HFF-Myc (cell line): ENCODE results near the gene IBTK.
"Not testable (repeated sequence)": the region's sequence is repeated elsewhere in the genome, so short reads cannot be mapped to it uniquely, and the experiment has no call there.

Source experiments
- DNase-seq: peaks from one replicate; pipeline ENCODE4 v3.0.0-alpha.2; 2011; ENCODE audit warnings: low read depth; ENCODE audit errors: extremely low read depth
- H3K4me3 ChIP-seq: replicated peaks from 2 replicates; pipeline ENCODE4 v1.5.1; 2011; ENCODE audit warnings: low read depth, mild to moderate bottlenecking, control low read depth, low read length
- TF ChIP-seq, protein P1 (sequence below): IDR thresholded peaks from 2 replicates; pipeline ENCODE4 v1.5.1; 2012; ENCODE audit warnings: mild to moderate bottlenecking, low read depth, low read length, control low read depth; ENCODE audit errors: missing control alignments

IBTK gene

GRCh38 chr6:82197784-82198183, 49.8 kb downstream of the IBTK start:
- TF ChIP-seq, protein P1, sequence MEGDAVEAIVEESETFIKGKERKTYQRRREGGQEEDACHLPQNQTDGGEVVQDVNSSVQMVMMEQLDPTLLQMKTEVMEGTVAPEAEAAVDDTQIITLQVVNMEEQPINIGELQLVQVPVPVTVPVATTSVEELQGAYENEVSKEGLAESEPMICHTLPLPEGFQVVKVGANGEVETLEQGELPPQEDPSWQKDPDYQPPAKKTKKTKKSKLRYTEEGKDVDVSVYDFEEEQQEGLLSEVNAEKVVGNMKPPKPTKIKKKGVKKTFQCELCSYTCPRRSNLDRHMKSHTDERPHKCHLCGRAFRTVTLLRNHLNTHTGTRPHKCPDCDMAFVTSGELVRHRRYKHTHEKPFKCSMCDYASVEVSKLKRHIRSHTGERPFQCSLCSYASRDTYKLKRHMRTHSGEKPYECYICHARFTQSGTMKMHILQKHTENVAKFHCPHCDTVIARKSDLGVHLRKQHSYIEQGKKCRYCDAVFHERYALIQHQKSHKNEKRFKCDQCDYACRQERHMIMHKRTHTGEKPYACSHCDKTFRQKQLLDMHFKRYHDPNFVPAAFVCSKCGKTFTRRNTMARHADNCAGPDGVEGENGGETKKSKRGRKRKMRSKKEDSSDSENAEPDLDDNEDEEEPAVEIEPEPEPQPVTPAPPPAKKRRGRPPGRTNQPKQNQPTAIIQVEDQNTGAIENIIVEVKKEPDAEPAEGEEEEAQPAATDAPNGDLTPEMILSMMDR = no peak
- H3K4me3 ChIP-seq = no peak overlapping the region
- no peak for DNase-seq

- not testable (repeated sequence) for DNase-seq, H3K4me3 ChIP-seq
Observed at GRCh38 chr6:82197245-82197644, 50.3 kb downstream of the IBTK start.

DNA sequence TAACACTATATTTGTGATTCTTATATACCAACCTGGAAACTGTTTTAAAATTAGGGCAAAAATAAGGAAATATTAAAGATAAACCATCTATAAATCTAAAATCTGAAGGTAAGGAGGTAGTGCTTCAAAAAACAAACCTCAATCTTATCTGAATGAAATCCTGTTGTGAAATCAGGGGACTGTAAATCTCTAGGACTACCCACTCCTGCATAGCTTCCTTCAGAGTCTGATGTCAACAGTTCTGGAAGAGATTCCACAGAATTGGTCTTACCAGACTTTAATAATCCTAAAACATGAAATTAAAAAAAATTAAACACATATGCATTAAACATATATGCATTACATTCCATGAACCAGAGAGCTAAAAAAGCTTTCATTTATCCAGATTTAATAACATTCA, 51.4 kb downstream of the IBTK start:
- no peak overlapping the region for H3K4me3 ChIP-seq
- TF ChIP-seq, protein P1 = no peak
- DNase-seq = no peak

GRCh38 chr6:82195619-82196018, 51.9 kb downstream of the IBTK start:
- no peak overlapping the region for H3K4me3 ChIP-seq
- DNase-seq = no peak
- TF ChIP-seq, protein P1 = no peak

GRCh38 chr6:82185948-82186535, 61.5 kb downstream of the IBTK start:
- TF ChIP-seq, protein P1 = no peak

DNA sequence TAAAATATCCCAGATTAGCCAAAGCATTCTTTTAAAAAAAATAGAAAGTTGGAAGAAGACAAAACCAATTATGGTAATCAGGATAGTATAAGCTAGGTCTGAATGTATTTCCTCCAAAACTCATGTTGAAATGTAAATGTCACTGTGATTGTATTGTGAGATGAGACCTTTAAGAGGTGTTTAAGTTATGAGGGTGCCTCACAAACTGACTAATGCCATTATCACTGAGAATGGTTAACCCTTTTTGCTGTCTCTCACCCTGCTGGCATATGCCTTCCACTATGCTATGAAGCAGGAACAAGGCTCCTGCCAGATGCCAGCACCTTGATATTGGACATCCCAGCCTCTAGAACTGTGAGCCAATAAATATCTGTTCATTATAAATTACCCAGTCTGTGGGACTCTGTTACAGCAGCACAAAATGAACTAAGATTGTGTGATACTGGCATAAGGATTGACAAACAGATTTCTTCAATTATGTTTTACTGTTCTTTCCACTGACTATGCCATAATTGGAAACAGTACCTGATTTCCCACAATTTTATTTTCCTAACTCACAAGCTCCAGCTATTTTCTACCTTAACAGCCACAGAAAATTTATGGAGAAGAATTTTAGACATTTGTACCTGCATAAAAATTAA, 63.8 kb downstream of the IBTK start:
- DNase-seq = no peak
- H3K4me3 ChIP-seq = no peak overlapping the region
- TF ChIP-seq, protein P1 = no peak

More at GRCh38 chr6:82185948-82186535, 61.5 kb downstream of the IBTK start:
- no peak for DNase-seq
- no peak overlapping the region for H3K4me3 ChIP-seq

DNA sequence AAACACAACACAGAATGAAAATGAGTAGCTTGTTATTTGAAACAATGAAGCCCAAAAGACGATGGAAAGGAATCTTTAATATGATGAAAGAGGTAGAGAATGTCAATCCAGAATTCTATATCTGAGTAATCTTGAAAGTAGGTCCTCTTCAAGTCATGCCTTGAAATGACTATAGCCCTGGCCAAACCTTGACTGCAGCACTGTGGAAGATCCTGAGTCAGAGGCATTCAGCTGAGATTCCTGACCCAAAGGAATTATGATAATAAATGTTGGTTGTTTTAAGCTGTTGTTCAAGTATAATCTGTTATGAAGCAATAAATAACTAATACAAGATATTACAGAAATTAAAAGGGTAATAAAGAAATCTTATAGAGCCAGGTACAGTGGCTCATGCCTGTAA, 64.8 kb downstream of the IBTK start:
- H3K4me3 ChIP-seq = no peak overlapping the region
- DNase-seq = no peak
- TF ChIP-seq, protein P1 = no peak
